Activated CD8-positive, alpha-beta T cell treated with anti-CD3 and anti-CD28 coated beads, Interleukin-2, amount 10 ng/mL, durations not matched to agents 7 days and 5 days (primary cell): Measurements from ENCODE around the gene DCBLD1. TPM values are rescaled to one million over a fixed set of nuclear protein-coding genes. Genes with fewer than 3 reads are reported as not detected.

Source experiments
- ATAC-seq: fragments of 150-1000 bp; cut with Tn5 transposase; one replicate; pipeline ENCODE4 v1.10.0; 2021; ENCODE audit warnings: moderate library complexity
- CTCF ChIA-PET: fragments of 350-600 bp; sonication (Branson Sonifier 250); formaldehyde crosslinking; loops from one replicate; lab custom pipeline; 2021; ENCODE audit warnings: antibody characterized with exemption; lab: Charles Lee
- POLR2A ChIA-PET: fragments of 350-600 bp; sonication (Branson Sonifier 250); formaldehyde crosslinking; loops from one replicate; lab custom pipeline; 2021; ENCODE audit warnings: antibody characterized with exemption; lab: Charles Lee
- DNase-seq: peaks from one replicate; pipeline ENCODE4 v3.0.0-alpha.2; 2020
- H3K27ac Mint-ChIP-seq: one replicate; pipeline ENCODE4 v1.8.0; 2021; ENCODE audit warnings: mild to moderate bottlenecking, mixed read lengths
- H3K27me3 Mint-ChIP-seq: one replicate; pipeline ENCODE4 v1.8.0; 2021; ENCODE audit warnings: low read depth, mixed read lengths
- H3K36me3 Mint-ChIP-seq: one replicate; pipeline ENCODE4 v1.8.0; 2021; ENCODE audit warnings: low read depth, mixed read lengths
- H3K4me1 Mint-ChIP-seq: one replicate; pipeline ENCODE4 v1.8.0; 2021; ENCODE audit warnings: low read depth, mixed read lengths
- H3K4me3 Mint-ChIP-seq: one replicate; pipeline ENCODE4 v1.8.0; 2021; ENCODE audit warnings: mild to moderate bottlenecking, mixed read lengths
- H3K9me3 Mint-ChIP-seq: one replicate; pipeline ENCODE4 v1.8.0; 2022; ENCODE audit warnings: mixed read lengths; ENCODE audit not compliant: insufficient read depth
- total RNA-seq, 2 experiments: library from RNA; stranded (reverse); gene quantifications; one replicate each; pipeline ENCODE4 v1.2.3, GENCODE V29; 2021

The DCBLD1 gene
- total RNA-seq, 2 experiments from 2014 or later, result 2.5 to 4.3 TPM

DNA sequence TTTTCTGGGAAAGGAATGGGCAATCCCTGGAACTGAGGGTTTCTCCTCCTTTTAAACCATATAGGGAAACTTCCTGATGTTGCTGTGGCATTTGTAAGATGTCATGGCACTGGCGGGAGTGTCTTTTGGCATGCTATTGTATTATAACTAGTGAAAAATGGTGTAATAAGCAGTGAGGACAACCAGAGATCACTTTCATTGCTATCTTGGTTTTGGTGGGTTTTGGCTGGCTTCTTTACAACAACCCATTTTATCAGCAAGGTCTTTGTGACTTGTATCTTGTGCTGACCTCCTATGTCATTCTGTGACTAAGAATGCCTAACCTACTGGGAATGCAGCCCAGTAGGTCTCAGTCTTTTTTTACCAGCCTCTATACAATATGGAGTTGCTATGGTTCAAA, 9.1 kb upstream of the DCBLD1 start:
- H3K4me1 Mint-ChIP-seq, result peaks cover 13% of the 10 kb centered on the region
- POLR2A ChIA-PET, result no interaction called here
- H3K27me3 Mint-ChIP-seq, result peaks cover 40% of the 10 kb centered on the region
- H3K36me3 Mint-ChIP-seq, result no peaks in the 10 kb centered on the region
- H3K27ac Mint-ChIP-seq, result no peak overlapping the region
- no peak for DNase-seq
- no peaks in the 10 kb centered on the region for H3K9me3 Mint-ChIP-seq
- no peak for ATAC-seq
- H3K4me3 Mint-ChIP-seq, result no peak overlapping the region
- CTCF ChIA-PET, result interaction anchor here (1.1 kb wide), 1 partner anchor 7 kb away, joined by 3 read pairs; no protein-coding TSS in a partner anchor

DNA sequence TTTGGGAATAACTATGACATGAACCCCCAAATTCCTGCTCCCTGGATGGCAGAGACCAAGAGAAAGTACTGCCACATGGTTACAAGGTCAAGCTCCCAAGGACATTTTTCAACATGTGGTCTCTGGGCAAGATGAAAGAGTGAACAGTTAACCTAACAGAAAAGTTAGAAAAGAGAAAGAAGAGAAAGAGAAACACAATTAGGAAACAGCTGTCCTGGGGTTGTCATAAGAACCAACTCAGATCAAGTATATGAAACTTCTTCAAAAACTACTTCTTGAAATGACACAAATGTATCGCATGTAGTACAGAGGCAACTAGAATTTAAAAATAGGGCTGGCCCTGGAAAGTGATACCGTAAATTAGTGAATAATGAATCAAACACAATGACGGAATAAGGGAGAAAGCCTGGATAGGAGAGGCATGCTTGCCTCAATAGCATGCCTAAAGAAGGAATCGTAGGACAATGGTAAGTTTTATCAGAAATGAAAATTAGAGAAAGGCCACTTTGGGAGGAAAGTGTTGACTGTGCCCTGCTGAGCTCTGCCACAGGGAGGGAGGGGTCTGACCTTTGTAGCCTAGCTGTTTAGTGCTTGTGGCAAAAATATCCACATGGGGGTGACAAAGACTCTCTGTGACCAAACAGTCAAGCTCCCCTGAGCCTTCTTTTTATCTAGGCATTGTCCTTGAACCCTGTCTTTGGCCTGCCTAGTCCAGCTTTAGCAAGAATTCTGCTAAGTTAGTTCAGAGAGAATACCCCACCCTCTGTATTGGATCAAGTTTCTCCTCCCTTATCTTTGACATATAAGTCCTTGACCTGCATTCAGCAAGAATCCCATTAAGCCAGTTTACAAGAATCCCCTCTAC, 4.3 kb upstream of the DCBLD1 start:
- Mint-ChIP-seq H3K9me3 (no peaks in the 10 kb centered on the region), H3K4me3 (no peak overlapping the region), H3K4me1 (peaks cover 12% of the 10 kb centered on the region), H3K36me3 (no peaks in the 10 kb centered on the region), H3K27me3 (peaks cover 56% of the 10 kb centered on the region), H3K27ac (no peak overlapping the region)
- peak; percentile 48 for DNase-seq
- POLR2A ChIA-PET, result no interaction called here
- CTCF ChIA-PET, result interaction anchor here (0.7 to 5.7 kb wide), 14 partner anchors 9 to 127 kb away, joined by 3 to 42 read pairs (median 4); no protein-coding TSS in a partner anchor
- ATAC-seq, result no peak

DNA sequence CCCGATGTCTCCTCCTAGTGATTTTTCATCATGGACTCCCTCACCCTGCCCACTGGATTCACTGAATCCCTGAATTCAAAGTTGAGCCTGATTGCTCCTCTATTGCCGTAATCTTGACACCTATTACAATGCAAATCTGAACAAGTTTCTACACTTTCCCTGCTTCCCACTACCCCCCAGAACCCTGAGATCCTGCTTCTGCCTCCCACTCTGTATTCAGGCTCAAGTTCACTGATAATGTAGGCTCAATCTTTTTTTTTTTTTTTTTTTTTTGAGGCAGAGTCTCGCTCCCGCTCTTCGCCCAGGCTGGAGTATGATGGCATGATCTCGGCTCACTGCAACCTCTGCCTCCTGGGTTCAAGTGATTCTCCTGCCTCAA, 3.6 kb upstream of the DCBLD1 start:
- ChIA-PET POLR2A (no interaction called here), CTCF (interaction anchor here (0.9 to 5.7 kb wide), 10 partner anchors 10 to 127 kb away, joined by 3 to 42 read pairs (median 6); no protein-coding TSS in a partner anchor)
- Mint-ChIP-seq H3K4me3 (no peak overlapping the region), H3K27ac (no peak overlapping the region), H3K27me3 (peaks cover 51% of the 10 kb centered on the region), H3K4me1 (peaks cover 18% of the 10 kb centered on the region), H3K36me3 (no peaks in the 10 kb centered on the region), H3K9me3 (no peaks in the 10 kb centered on the region)
- ATAC-seq (no peak), DNase-seq (no peak)

DNA sequence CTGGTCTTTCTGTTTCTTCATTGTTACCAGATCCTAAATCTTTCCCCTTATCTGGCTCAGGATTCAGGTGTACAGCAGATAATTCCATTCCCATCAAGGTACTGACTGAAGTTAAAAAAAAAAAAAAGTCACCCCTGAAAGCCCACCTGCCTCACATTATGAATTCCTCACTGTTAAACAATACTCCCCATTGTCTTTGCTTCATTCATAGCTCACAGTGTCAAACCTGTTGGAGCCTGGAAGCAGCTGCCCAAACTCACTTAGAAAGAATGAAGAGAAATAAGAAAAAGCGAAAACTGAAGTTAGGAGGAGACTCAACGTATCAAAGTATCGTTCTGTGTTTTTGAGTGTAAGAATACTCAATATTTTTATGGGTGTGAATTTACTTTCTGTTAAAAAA, 1.8 kb upstream of the DCBLD1 start:
- CTCF ChIA-PET, result interaction anchor here (0.7 to 5.7 kb wide), 10 partner anchors 8 to 125 kb away, joined by 3 to 42 read pairs (median 6); no protein-coding TSS in a partner anchor
- POLR2A ChIA-PET, result interaction anchor here (0.6 kb wide), 1 partner anchor 770 kb away, joined by 3 read pairs; no protein-coding TSS in a partner anchor

DNA sequence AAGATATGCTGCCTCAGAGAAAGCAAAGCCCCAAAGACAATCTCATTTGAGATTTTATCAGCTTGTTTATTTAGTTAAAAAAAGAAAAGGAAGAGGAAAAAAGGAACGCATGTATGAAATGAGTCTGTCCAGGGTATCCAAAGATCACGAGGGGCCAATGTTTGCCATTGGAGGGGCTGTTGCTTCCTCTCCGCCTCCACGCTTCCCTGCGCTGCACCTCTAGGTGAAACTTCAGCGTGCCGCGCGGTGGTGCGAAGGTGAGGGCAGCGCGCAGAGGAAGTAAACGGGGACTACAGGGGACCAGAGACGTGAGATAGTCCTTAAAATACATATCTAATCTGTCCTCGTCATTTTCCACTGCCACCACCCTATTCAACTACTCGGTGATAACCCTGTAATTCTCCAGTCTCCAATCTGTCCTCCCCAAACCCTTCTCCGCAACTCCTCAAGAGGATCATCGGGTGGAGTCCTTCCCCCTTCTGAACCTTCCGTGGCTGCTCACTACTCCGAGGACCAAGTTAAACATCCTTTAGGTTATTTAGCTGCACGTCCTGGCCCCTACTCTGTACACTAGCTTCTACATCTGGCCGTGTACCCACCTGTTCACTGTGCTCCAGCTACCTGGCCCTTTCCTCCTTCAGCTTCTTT, 1.1 kb upstream of the DCBLD1 start:
- POLR2A ChIA-PET, result interaction anchor here (0.6 to 1.9 kb wide), 2 partner anchors 121 to 771 kb away, joined by 3 to 7 read pairs; partner anchors contain the start of gene GOPC
- no peaks in the 10 kb centered on the region for H3K36me3 Mint-ChIP-seq
- ATAC-seq (no peak), DNase-seq (peak; percentile 31)
- H3K4me3 Mint-ChIP-seq, result peak overlapping the region; percentile 74
- CTCF ChIA-PET, result interaction anchor here (0.7 to 5.7 kb wide), 11 partner anchors 8 to 124 kb away, joined by 3 to 42 read pairs (median 4); no protein-coding TSS in a partner anchor
- peaks cover 18% of the 10 kb centered on the region for H3K4me1 Mint-ChIP-seq
- no peaks in the 10 kb centered on the region for H3K9me3 Mint-ChIP-seq
- peak overlapping the region; percentile 6 for H3K27ac Mint-ChIP-seq
- H3K27me3 Mint-ChIP-seq, result peaks cover 51% of the 10 kb centered on the region

More for the DNA sequence above, 1.8 kb upstream of the DCBLD1 start:
- DNase-seq, result no peak
- Mint-ChIP-seq H3K4me3 (no peak overlapping the region), H3K4me1 (peaks cover 18% of the 10 kb centered on the region), H3K27me3 (peaks cover 50% of the 10 kb centered on the region), H3K27ac (no peak overlapping the region), H3K9me3 (no peaks in the 10 kb centered on the region), H3K36me3 (no peaks in the 10 kb centered on the region)
- no peak for ATAC-seq

DNA sequence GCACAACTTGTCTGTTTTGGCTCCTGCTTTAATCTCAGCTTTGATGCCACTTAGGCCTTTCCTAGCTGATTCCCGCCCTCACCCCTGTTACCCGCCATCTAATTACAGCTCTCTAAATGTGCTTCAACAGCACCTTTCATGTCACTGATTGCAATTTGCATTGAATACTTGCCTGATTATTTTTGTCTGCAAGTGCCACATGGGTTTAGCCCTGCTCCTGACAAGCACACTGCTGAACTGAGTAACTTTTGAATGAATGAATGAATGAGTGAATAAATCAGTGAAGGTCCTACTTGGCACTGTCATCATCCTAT, 591 bp upstream of the DCBLD1 start:
- CTCF ChIA-PET, result interaction anchor here (0.8 to 5.7 kb wide), 9 partner anchors 15 to 124 kb away, joined by 3 to 42 read pairs (median 5); no protein-coding TSS in a partner anchor
- H3K9me3 Mint-ChIP-seq, result no peaks in the 10 kb centered on the region
- no peaks in the 10 kb centered on the region for H3K36me3 Mint-ChIP-seq
- peaks cover 51% of the 10 kb centered on the region for H3K27me3 Mint-ChIP-seq
- POLR2A ChIA-PET, result interaction anchor here (1.9 kb wide), 1 partner anchor 120 kb away, joined by 7 read pairs; the partner anchor contains the start of gene GOPC
- peak overlapping the region; percentile 74 for H3K4me3 Mint-ChIP-seq
- DNase-seq, result no peak
- H3K4me1 Mint-ChIP-seq, result peaks cover 18% of the 10 kb centered on the region
- ATAC-seq, result no peak
- no peak overlapping the region for H3K27ac Mint-ChIP-seq

DNA sequence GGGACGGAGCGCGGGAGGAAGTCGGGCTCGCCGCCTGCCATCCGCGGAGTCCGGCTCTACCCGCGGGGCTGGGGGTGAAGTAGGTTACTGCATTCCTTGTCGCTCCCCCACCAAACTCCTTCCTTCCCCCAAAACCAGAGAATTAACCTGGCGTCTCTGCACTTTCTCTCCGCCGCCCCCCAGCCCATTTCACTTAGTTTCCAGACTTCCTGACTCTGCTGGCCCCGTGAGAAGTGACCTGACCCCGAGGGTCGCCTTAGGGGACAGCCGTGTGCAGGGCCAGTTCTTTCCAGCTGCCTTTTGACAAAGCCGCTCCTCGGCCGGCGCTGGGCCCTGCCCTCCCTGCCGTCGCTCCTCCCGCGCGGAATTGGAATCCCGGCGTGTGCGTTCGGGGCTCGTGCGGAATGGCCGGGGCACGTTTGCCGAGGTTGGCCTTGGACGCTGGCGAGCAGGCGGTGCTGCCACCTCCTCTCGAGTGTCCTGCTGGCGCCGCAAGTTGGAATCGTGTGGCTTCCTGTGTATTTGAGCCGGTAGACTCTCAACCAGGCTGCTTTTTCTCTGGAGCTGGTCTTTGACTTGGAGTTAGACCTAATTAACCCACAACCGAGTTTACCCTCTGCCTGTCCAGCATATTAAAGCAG, 650 bp downstream of the DCBLD1 start:
- POLR2A ChIA-PET, result interaction anchor here (0.7 to 1.9 kb wide), 3 partner anchors 64 to 119 kb away, joined by 3 to 7 read pairs (median 4); partner anchors contain the start of gene GOPC

DNA sequence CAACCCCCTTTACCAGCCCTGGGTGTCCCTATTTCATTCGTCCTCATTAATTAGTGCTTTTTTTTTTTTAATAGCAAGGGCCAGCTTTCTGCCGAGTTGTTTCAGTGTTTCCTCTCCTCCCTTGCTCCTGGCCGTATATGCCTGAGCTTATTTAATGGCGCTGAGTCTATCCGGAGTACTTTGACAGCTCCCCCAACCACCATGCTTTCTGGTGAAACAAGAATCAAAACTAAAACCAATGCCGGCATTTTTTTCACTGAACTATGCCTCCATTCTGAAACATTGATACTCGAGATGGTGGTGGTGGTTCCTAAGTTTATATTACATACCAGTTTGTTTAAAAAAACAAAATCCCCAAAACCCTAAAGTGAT, 1.2 kb downstream of the DCBLD1 start:
- CTCF ChIA-PET, result interaction anchor here (0.9 to 4.3 kb wide), 7 partner anchors 13 to 121 kb away, joined by 3 to 21 read pairs (median 3); partner anchors contain the start of gene GOPC
- H3K27me3 Mint-ChIP-seq, result peaks cover 42% of the 10 kb centered on the region
- H3K9me3 Mint-ChIP-seq, result no peaks in the 10 kb centered on the region
- ATAC-seq (no peak), DNase-seq (no peak)
- H3K4me1 Mint-ChIP-seq, result peaks cover 18% of the 10 kb centered on the region
- POLR2A ChIA-PET, result interaction anchor here (0.6 to 1.9 kb wide), 3 partner anchors 64 to 156 kb away, joined by 3 to 7 read pairs (median 6); partner anchors contain the start of gene GOPC
- H3K4me3 Mint-ChIP-seq, result peak overlapping the region; percentile 85
- H3K36me3 Mint-ChIP-seq, result no peaks in the 10 kb centered on the region
- peak overlapping the region; percentile 64 for H3K27ac Mint-ChIP-seq

More for the DNA sequence above, 650 bp downstream of the DCBLD1 start:
- H3K4me3 Mint-ChIP-seq, result peak overlapping the region; percentile 85
- ATAC-seq (peak; percentile 25), DNase-seq (no peak)
- peaks cover 18% of the 10 kb centered on the region for H3K4me1 Mint-ChIP-seq
- no peaks in the 10 kb centered on the region for H3K36me3 Mint-ChIP-seq
- peaks cover 45% of the 10 kb centered on the region for H3K27me3 Mint-ChIP-seq
- no peaks in the 10 kb centered on the region for H3K9me3 Mint-ChIP-seq
- peak overlapping the region; percentile 48 for H3K27ac Mint-ChIP-seq
- CTCF ChIA-PET, result interaction anchor here (0.9 to 4.3 kb wide), 7 partner anchors 13 to 122 kb away, joined by 3 to 21 read pairs (median 3); partner anchors contain the start of gene GOPC

DNA sequence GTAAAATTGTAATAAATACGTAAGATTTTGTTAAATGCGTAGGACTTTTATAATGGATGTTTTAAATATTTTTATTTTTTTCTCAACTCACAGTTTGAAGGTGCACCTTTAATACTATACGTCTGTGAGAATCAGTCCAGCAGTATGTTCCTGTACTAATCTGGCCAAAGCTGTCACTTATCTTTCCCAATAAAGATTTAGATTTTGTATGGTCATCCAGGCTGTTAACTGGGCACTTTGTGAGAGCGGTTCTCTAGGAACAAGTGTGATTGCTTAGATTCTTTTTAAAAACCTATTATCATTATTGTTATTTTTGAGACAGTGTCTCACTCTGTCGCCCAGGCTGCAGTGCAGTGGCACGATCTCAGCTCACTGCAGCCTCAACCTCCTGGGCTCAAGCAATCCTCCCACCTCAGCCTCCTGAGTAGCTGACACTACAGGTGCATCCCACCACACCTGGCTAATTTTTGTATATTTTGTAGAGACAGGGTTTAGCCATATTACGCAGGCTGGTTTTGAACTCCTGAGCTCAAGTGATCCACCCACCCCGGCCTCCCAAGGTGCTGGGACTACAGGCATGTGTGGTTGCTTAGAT, 1.7 kb downstream of the DCBLD1 start:
- ATAC-seq (no peak), DNase-seq (no peak)
- CTCF ChIA-PET, result interaction anchor here (0.9 to 4.3 kb wide), 5 partner anchors 34 to 121 kb away, joined by 3 to 21 read pairs (median 7); partner anchors contain the start of gene GOPC
- POLR2A ChIA-PET, result interaction anchor here (0.6 kb wide), 1 partner anchor 156 kb away, joined by 6 read pairs; no protein-coding TSS in a partner anchor
- peaks cover 40% of the 10 kb centered on the region for H3K27me3 Mint-ChIP-seq
- H3K9me3 Mint-ChIP-seq, result no peaks in the 10 kb centered on the region
- no peak overlapping the region for H3K27ac Mint-ChIP-seq
- peak overlapping the region; percentile 85 for H3K4me3 Mint-ChIP-seq
- no peaks in the 10 kb centered on the region for H3K36me3 Mint-ChIP-seq
- peaks cover 18% of the 10 kb centered on the region for H3K4me1 Mint-ChIP-seq

DNA sequence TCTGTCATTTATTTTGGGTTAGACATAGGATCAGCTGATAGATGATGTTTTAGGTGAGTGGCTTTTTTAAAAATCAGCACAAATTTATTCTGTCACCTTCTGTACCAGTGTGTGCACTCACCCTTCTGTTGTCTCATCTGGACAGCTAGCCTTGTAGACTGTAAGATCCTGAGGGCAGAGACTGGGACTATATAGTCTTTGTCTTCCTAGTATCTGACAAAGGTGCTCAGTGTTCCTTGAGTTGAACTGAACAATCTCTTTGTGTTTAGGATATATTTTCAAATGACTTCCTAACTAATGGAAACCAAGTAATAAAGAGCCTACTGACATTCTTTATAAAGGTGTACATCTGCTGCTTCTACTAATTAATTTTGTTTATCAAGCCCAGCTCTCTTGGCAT, 3.0 kb downstream of the DCBLD1 start:
- peaks cover 32% of the 10 kb centered on the region for H3K27me3 Mint-ChIP-seq
- no peak for DNase-seq

More for the DNA sequence above, 3.0 kb downstream of the DCBLD1 start:
- no peak for ATAC-seq
- ChIA-PET CTCF (interaction anchor here (1.1 to 4.3 kb wide), 2 partner anchors 71 to 119 kb away, joined by 3 to 13 read pairs; no protein-coding TSS in a partner anchor), POLR2A (interaction anchor here (1.4 kb wide), 1 partner anchor 117 kb away, joined by 5 read pairs; the partner anchor contains the start of gene GOPC)
- H3K9me3 Mint-ChIP-seq, result no peaks in the 10 kb centered on the region
- peaks cover 18% of the 10 kb centered on the region for H3K4me1 Mint-ChIP-seq
- no peak overlapping the region for H3K4me3 Mint-ChIP-seq
- H3K27ac Mint-ChIP-seq, result no peak overlapping the region
- H3K36me3 Mint-ChIP-seq, result no peaks in the 10 kb centered on the region
